Measurements from ENCODE around the gene IMPACT.

GRCh38 chr18:24443870-24444269 lies 17.4 kb downstream of the IMPACT start:
- TF ChIP-seq CTCF (IDR thresholded peaks at IDR 0.05) (no peak), ZFX (IDR thresholded peaks at IDR 0.05; ENCODE audit: borderline replicate concordance) (no peak)

Data from 22Rv1 (cell line).